Trophoblast cell (in vitro differentiated cells and primary cell): Measurements from ENCODE around the gene SAA4.

Source experiments
- DNase-seq, 2 donors: peaks; one replicate each; pipeline ENCODE4 v3.0.0-alpha.2; 2016
- H2AFZ ChIP-seq: 2 replicates; pipeline ENCODE4 v1.6.1; 2013; ENCODE audit warnings: low read length, moderate library complexity, mild to moderate bottlenecking; ENCODE audit not compliant: insufficient read depth, poor library complexity
- H2AK5ac ChIP-seq: 2 replicates; pipeline ENCODE4 v1.6.1; 2013; ENCODE audit warnings: mild to moderate bottlenecking, low read length
- H2BK120ac ChIP-seq: 2 replicates; pipeline ENCODE4 v1.6.1; 2013; ENCODE audit warnings: low read length, mild to moderate bottlenecking, moderate library complexity; ENCODE audit not compliant: insufficient read depth, poor library complexity
- H2BK12ac ChIP-seq: 2 replicates; pipeline ENCODE4 v1.6.1; 2013; ENCODE audit warnings: mild to moderate bottlenecking, low read length, moderate library complexity
- H2BK5ac ChIP-seq: 2 replicates; pipeline ENCODE4 v1.6.1; 2013; ENCODE audit warnings: low read length, low read depth, moderate library complexity, mild to moderate bottlenecking; ENCODE audit not compliant: poor library complexity
- H3K14ac ChIP-seq: 2 replicates; pipeline ENCODE4 v1.6.1; 2013; ENCODE audit warnings: mild to moderate bottlenecking, low read length
- H3K18ac ChIP-seq: 2 replicates; pipeline ENCODE4 v1.6.1; 2013; ENCODE audit warnings: mild to moderate bottlenecking, low read length
- H3K23ac ChIP-seq: 2 replicates; pipeline ENCODE4 v1.6.1; 2013; ENCODE audit warnings: low read length
- H3K27ac ChIP-seq: 2 replicates; pipeline ENCODE4 v1.5.1; 2013; ENCODE audit warnings: low read depth, mild to moderate bottlenecking, inconsistent platforms, low read length, moderate library complexity
- H3K27me3 ChIP-seq: 2 replicates; pipeline ENCODE4 v1.6.1; 2013; ENCODE audit warnings: inconsistent platforms, mild to moderate bottlenecking, low read length, moderate library complexity; ENCODE audit not compliant: insufficient read depth
- H3K36me3 ChIP-seq, 2 experiments: 1 replicate in 1 of 2; 2 replicates in 1 of 2; pipeline ENCODE4 v1.6.1; 2013; ENCODE audit warnings: low read length in 2 of 2, mild to moderate bottlenecking in 2 of 2, moderate library complexity in 1 of 2; ENCODE audit not compliant: insufficient read depth in 2 of 2, control insufficient read depth in 1 of 2
- H3K4ac ChIP-seq: 2 replicates; pipeline ENCODE4 v1.6.1; 2013; ENCODE audit warnings: low read depth, mild to moderate bottlenecking, low read length, moderate library complexity
- H3K4me1 ChIP-seq, 2 experiments: 1 replicate in 1 of 2; 2 replicates in 1 of 2; pipeline ENCODE4 v1.6.1; 2013; ENCODE audit warnings: low read length in 2 of 2, mild to moderate bottlenecking in 2 of 2, moderate library complexity in 1 of 2; ENCODE audit not compliant: insufficient read depth in 2 of 2, control insufficient read depth in 1 of 2
- H3K4me2 ChIP-seq: 2 replicates; pipeline ENCODE4 v1.6.1; 2013; ENCODE audit warnings: inconsistent platforms, mild to moderate bottlenecking, low read length, moderate library complexity
- H3K4me3 ChIP-seq: 2 replicates; pipeline ENCODE4 v1.5.1; 2013; ENCODE audit warnings: mild to moderate bottlenecking, low read depth, low read length, inconsistent platforms
- H3K79me1 ChIP-seq: one replicate; pipeline ENCODE4 v1.6.1; 2013; ENCODE audit warnings: low read length
- H3K79me2 ChIP-seq: 2 replicates; pipeline ENCODE4 v1.6.1; 2013; ENCODE audit warnings: low read length, mild to moderate bottlenecking; ENCODE audit not compliant: control insufficient read depth, insufficient read depth, poor library complexity
- H3K9ac ChIP-seq: 2 replicates; pipeline ENCODE4 v1.6.1; 2013; ENCODE audit warnings: mild to moderate bottlenecking, low read length
- H3K9me3 ChIP-seq: 2 replicates; pipeline ENCODE4 v1.6.1; 2013; ENCODE audit warnings: low read depth, mild to moderate bottlenecking, control low read depth, inconsistent platforms, low read length; ENCODE audit not compliant: insufficient read depth
- H4K12ac ChIP-seq: 2 replicates; pipeline ENCODE4 v1.6.1; 2013; ENCODE audit warnings: low read depth, mild to moderate bottlenecking, low read length, moderate library complexity
- H4K8ac ChIP-seq: 2 replicates; pipeline ENCODE4 v1.6.1; 2013; ENCODE audit warnings: low read depth, mild to moderate bottlenecking, low read length, moderate library complexity
- H4K91ac ChIP-seq: one replicate; pipeline ENCODE4 v1.6.1; 2013; ENCODE audit warnings: low read depth, mild to moderate bottlenecking, low read length, moderate library complexity
- WGBS: extraction: QIAGEN DNeasy Blood & Tissue Kit; methylation state at CpG from one replicate; pipeline ENCODE4 v1.1.7; 2013; ENCODE audit warnings: missing lambda C conversion rate; ENCODE audit not compliant: insufficient read length, insufficient coverage; ENCODE audit errors: extremely low coverage; 5-methylcytosine and 5-hydroxymethylcytosine counted together

SAA4 gene

DNA sequence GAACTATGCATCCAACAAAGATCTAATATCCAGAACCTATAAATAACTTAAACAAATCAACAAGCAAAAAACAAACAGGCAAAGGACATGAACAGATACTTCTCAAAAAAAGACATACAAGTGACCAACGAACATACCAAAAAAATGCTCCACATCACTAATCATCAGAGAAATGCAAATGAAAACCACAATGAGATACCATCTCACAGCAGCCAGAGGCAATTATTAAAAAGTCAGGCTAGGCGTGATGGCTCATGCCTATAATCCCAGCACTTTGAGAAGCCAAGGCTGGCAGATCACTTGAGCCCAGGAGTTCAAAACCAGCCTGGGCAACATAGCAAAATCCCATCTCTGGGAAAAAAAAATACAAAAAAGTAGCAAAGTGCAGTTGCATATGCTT lies 10.7 kb downstream of the SAA4 start:
- Histone ChIP-seq H2AK5ac (no peak overlapping the region), H3K9ac (no peak overlapping the region), H3K4ac (no peak overlapping the region), H2BK5ac (no peak overlapping the region), H3K27ac (no peak overlapping the region), H3K18ac (no peak overlapping the region), H2BK12ac (no peak overlapping the region), H3K27me3 (no peaks in the 10 kb centered on the region), H3K79me1 (no peaks in the 10 kb centered on the region), H3K4me1 (no peaks in the 10 kb centered on the region), H3K4me3 (no peak overlapping the region), H4K91ac (no peak overlapping the region), H4K8ac (no peak overlapping the region), H2BK120ac (no peak overlapping the region), H3K4me2 (no peak overlapping the region), H3K9me3 (peaks cover 8% of the 10 kb centered on the region), H3K79me2 (no peaks in the 10 kb centered on the region), H3K23ac (no peak overlapping the region), H3K14ac (no peak overlapping the region), H3K36me3 (no peaks in the 10 kb centered on the region), H4K12ac (no peak overlapping the region), H2AFZ (no peak overlapping the region)
- DNase-seq, result peak in 1 of 2 donors; percentile 25
- WGBS, result no CpG with 5 or more reads among the region's 2 CpGs

DNA sequence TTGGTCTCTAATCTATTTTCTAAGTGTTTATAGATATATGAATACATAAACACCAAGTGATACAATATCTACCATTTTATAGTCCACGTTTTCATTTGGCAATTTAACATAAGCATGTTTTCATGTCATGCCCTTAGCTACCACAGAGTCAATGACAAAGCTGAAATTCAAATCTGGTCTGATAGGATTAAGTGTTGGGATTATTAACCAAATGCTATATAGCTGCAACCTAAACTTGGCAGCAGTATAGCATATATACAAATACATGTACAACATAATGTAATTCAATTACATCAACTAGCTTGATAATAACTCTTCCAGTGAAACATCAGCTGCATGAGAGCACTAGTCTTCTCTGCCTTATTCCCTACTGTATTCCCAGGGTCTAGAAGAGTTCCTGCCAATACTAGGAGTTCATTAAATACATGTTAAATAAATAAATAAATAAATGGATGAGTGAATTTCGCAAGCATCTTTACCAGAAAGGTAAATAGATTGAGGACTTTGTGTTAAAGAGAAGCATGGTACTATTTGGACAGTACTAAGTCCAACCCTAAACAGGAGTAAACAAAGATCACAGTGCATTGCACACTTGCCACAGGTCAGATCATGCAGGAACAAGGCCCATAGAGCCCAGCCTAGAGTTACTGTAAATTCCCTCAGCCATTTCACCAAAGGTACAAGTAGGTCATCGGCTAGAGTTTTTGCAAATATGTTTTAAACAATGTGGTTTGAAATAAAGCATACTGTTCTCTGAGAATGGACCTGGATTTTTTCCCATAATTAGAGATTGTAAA lies 12.8 kb downstream of the SAA4 start:
- Histone ChIP-seq H3K4ac (no peak overlapping the region), H2BK12ac (no peak overlapping the region), H4K12ac (no peak overlapping the region), H3K79me2 (no peaks in the 10 kb centered on the region), H4K91ac (no peak overlapping the region), H2AK5ac (no peak overlapping the region), H3K14ac (no peak overlapping the region), H2BK5ac (no peak overlapping the region), H3K4me2 (no peak overlapping the region), H3K9ac (no peak overlapping the region), H3K27me3 (no peaks in the 10 kb centered on the region), H3K9me3 (peaks cover 12% of the 10 kb centered on the region), H4K8ac (no peak overlapping the region), H3K4me3 (no peak overlapping the region), H3K36me3 (no peaks in the 10 kb centered on the region), H3K27ac (no peak overlapping the region), H3K18ac (no peak overlapping the region), H2AFZ (no peak overlapping the region), H3K79me1 (no peaks in the 10 kb centered on the region), H3K23ac (no peak overlapping the region), H2BK120ac (no peak overlapping the region), H3K4me1 (no peaks in the 10 kb centered on the region)
- WGBS, result no CpG with 5 or more reads among the region's 3 CpGs
- DNase-seq, result no peak

DNA sequence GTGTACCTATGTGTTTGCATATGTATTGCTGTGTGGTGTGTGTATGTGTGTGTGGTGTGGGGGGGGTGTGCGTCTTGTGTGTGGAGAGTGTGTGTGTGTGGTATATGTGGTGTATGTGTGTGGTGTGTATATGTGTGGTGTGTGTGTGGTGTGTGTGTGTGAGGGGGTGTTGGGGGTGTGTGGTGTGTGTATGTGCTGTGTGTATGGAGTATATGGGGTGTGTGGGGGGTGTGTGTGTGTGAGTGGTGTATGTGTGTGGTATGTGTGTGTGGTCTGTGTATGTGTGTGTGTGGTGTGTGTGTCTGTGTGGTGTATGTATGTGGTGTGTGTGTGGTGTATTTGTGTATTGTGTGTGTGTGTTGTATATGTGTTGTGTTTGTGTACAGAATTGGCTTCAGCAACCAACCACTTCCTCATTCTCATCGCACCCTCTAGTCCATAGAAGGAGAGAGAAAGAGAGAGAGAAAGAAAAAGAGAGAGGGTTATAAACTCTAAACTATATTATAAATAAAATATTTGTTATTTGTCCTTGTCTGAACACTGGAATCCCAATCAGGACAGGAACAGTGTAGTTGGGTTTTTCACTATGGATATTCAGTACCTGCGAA lies 13.7 kb downstream of the SAA4 start:
- Histone ChIP-seq H4K12ac (no peak overlapping the region), H4K8ac (no peak overlapping the region), H3K27ac (no peak overlapping the region), H3K79me2 (no peaks in the 10 kb centered on the region), H3K4me1 (no peaks in the 10 kb centered on the region), H3K9me3 (peaks cover 12% of the 10 kb centered on the region), H3K4ac (no peak overlapping the region), H2AFZ (no peak overlapping the region), H3K4me3 (no peak overlapping the region), H2BK12ac (no peak overlapping the region), H3K18ac (no peak overlapping the region), H3K9ac (no peak overlapping the region), H3K4me2 (no peak overlapping the region), H3K27me3 (no peaks in the 10 kb centered on the region), H2AK5ac (no peak overlapping the region), H2BK120ac (no peak overlapping the region), H3K36me3 (no peaks in the 10 kb centered on the region), H3K79me1 (no peaks in the 10 kb centered on the region), H3K23ac (no peak overlapping the region), H2BK5ac (no peak overlapping the region), H3K14ac (no peak overlapping the region), H4K91ac (no peak overlapping the region)
- no CpG with 5 or more reads among the region's 3 CpGs for WGBS
- DNase-seq, result no peak

DNA sequence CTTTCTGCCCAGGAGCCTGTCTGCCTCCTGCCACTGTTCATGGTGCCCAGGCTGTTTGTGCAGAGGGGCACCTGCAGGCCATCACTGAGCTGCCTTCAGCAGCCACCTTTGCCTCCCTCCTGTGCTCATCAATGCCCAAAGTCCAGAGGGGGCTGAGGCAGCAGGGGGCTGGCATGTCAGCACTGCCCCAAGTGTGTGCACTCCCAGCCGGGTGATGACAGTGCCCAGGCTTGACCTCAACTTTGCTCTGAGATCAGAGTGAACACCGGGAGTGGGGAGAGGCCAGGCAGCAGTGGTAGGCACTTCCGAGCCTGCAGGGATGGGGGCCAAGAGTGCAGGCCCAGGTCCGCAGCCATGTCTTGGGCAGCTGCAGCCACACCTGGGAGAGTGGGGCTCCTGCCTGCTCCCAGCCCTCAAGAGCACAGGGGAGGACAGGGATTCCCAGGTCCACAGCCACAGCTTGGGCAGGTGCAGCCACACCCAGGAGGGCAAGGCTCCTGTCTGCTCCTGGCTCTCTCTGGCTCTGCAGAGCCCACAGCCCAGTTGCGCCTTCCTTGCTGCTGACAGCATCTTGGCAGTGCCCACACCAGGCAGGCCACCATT lies 15.2 kb downstream of the SAA4 start:
- peak overlapping the region; percentile 12 for H3K4me3 ChIP-seq
- no peaks in the 10 kb centered on the region for H3K27me3 ChIP-seq
- no peak overlapping the region for H2AK5ac ChIP-seq
- H3K79me2 ChIP-seq, result no peaks in the 10 kb centered on the region
- no peak overlapping the region for H2BK5ac ChIP-seq
- no peak overlapping the region for H3K4me2 ChIP-seq
- no CpG with 5 or more reads among the region's 5 CpGs for WGBS
- no peak overlapping the region for H3K23ac ChIP-seq
- no peak overlapping the region for H2AFZ ChIP-seq
- no peak overlapping the region for H3K18ac ChIP-seq
- H4K12ac ChIP-seq, result no peak overlapping the region
- no peak overlapping the region for H2BK120ac ChIP-seq
- H3K4me1 ChIP-seq, result no peaks in the 10 kb centered on the region
- H3K27ac ChIP-seq, result no peak overlapping the region
- no peak overlapping the region for H4K91ac ChIP-seq
- H3K36me3 ChIP-seq, result no peaks in the 10 kb centered on the region
- H2BK12ac ChIP-seq, result no peak overlapping the region
- H3K14ac ChIP-seq, result no peak overlapping the region
- H3K79me1 ChIP-seq, result no peaks in the 10 kb centered on the region
- no peak overlapping the region for H4K8ac ChIP-seq
- H3K9ac ChIP-seq, result no peak overlapping the region
- H3K9me3 ChIP-seq, result peaks cover 12% of the 10 kb centered on the region
- no peak for DNase-seq
- no peak overlapping the region for H3K4ac ChIP-seq
